A673 (cell line): ENCODE data around the gene IGFBP2. TPM values are rescaled to one million over a fixed set of nuclear protein-coding genes. Genes with fewer than 3 reads are reported as not detected.

Experiments
- BruUV-seq: library from RNA; stranded (reverse); fragments of 400-500 nt; replicated peaks from 2 replicates; lab custom pipeline; 2021; lab: Mats Ljungman, UMichigan
- CTCF ChIA-PET: fragments of 300-600 bp; sonication (Branson Sonifier 250); formaldehyde crosslinking; loops from one replicate; lab custom pipeline; 2022; ENCODE audit warnings: antibody characterized with exemption; lab: Charles Lee
- POLR2A ChIA-PET: fragments of 300-600 bp; sonication (Branson Sonifier 250); formaldehyde crosslinking; loops from one replicate; lab custom pipeline; 2022; ENCODE audit warnings: antibody characterized with exemption; ENCODE audit not compliant: low non-redundant PET; lab: Charles Lee
- DNase-seq: peaks from one replicate; pipeline ENCODE4 v3.0.0-alpha.2; 2015; ENCODE audit warnings: low spot score
- H3K27ac ChIP-seq: fragments of 200-600 bp; sonication (generic); 2 replicates; pipeline ENCODE4 v1.5.1; 2016; ENCODE audit warnings: mixed run types, low read depth, mild to moderate bottlenecking, mixed read lengths, antibody characterized with exemption, low read length; ENCODE audit not compliant: poor library complexity, severe bottlenecking
- H3K27me3 ChIP-seq: fragments of 200-600 bp; sonication (generic); replicated peaks from 2 replicates; pipeline ENCODE4 v1.6.1; 2017; ENCODE audit warnings: mixed run types, low read depth, mild to moderate bottlenecking, mixed read lengths, antibody characterized with exemption, low read length; ENCODE audit not compliant: insufficient read depth, poor library complexity
- H3K36me3 ChIP-seq: fragments of 200-600 bp; sonication (generic); 2 replicates; pipeline ENCODE4 v1.6.1; 2016; ENCODE audit warnings: mixed run types, mild to moderate bottlenecking, mixed read lengths, antibody characterized with exemption, low read length; ENCODE audit not compliant: insufficient read depth, poor library complexity, severe bottlenecking
- H3K4me1 ChIP-seq: fragments of 200-600 bp; sonication (generic); 2 replicates; pipeline ENCODE4 v1.6.1; 2017; ENCODE audit warnings: mixed run types, mild to moderate bottlenecking, mixed read lengths, antibody characterized with exemption, low read length; ENCODE audit not compliant: insufficient read depth, poor library complexity, severe bottlenecking
- H3K4me3 ChIP-seq: fragments of 200-600 bp; sonication (generic); 2 replicates; pipeline ENCODE4 v1.5.1; 2016; ENCODE audit warnings: low read depth, mixed run types, mild to moderate bottlenecking, mixed read lengths, low read length; ENCODE audit not compliant: poor library complexity, severe bottlenecking
- H3K9me3 ChIP-seq: fragments of 200-600 bp; sonication (generic); 2 replicates; pipeline ENCODE4 v1.6.1; 2016; ENCODE audit warnings: mixed run types, low read depth, mild to moderate bottlenecking, mixed read lengths, antibody characterized with exemption, low read length; ENCODE audit not compliant: poor library complexity, severe bottlenecking
- EZH2 ChIP-seq: fragments of 200-600 bp; sonication (generic); IDR thresholded peaks from 2 replicates; pipeline ENCODE4 v1.6.1; 2017; ENCODE audit warnings: borderline replicate concordance, low read depth, mild to moderate bottlenecking, mixed read lengths, antibody characterized with exemption, low read length; ENCODE audit not compliant: poor library complexity, severe bottlenecking
- intact Hi-C: fragments of 100-400 bp; cut with micrococcal nuclease; formaldehyde crosslinking; loops from one replicate; pipeline ENCODE4 v1.10.0; 2022; ENCODE audit not compliant: unreplicated experiment
- total RNA-seq: library from RNA; stranded (reverse); gene quantifications from 2 replicates; pipeline ENCODE4 v1.2.3, GENCODE V29; 2021
- TF ChIP-seq, protein P1 (sequence below): fragments of 300-800, 200-600 bp; sonication (generic); conservative IDR thresholded peaks from 2 replicates; pipeline ENCODE4 v1.5.1; 2017; ENCODE audit warnings: low read depth, mild to moderate bottlenecking, antibody characterized with exemption, low read length, moderate library complexity, mixed read lengths

Gene IGFBP2
- total RNA-seq, 1 experiment from 2014 or later: 614 TPM

GRCh38 chr2:216688731-216689340 lies 55.6 kb downstream of the IGFBP2 start:
- H3K4me3 ChIP-seq: no peak overlapping the region
- no peaks in the 10 kb centered on the region for H3K9me3 ChIP-seq
- H3K36me3 ChIP-seq: no peaks in the 10 kb centered on the region
- ChIA-PET CTCF (no interaction called here), POLR2A (interaction anchor here (0.6 kb wide), 1 partner anchor 198 kb away, joined by 15 read pairs; no protein-coding TSS in a partner anchor)
- no peak for TF ChIP-seq EZH2
- TF ChIP-seq, protein P1, sequence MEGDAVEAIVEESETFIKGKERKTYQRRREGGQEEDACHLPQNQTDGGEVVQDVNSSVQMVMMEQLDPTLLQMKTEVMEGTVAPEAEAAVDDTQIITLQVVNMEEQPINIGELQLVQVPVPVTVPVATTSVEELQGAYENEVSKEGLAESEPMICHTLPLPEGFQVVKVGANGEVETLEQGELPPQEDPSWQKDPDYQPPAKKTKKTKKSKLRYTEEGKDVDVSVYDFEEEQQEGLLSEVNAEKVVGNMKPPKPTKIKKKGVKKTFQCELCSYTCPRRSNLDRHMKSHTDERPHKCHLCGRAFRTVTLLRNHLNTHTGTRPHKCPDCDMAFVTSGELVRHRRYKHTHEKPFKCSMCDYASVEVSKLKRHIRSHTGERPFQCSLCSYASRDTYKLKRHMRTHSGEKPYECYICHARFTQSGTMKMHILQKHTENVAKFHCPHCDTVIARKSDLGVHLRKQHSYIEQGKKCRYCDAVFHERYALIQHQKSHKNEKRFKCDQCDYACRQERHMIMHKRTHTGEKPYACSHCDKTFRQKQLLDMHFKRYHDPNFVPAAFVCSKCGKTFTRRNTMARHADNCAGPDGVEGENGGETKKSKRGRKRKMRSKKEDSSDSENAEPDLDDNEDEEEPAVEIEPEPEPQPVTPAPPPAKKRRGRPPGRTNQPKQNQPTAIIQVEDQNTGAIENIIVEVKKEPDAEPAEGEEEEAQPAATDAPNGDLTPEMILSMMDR: no peak
- H3K4me1 ChIP-seq: peaks cover 17% of the 10 kb centered on the region
- H3K27me3 ChIP-seq: no peaks in the 10 kb centered on the region
- intact Hi-C loops: no loop called here
- no peak for DNase-seq
- H3K27ac ChIP-seq: no peak overlapping the region
- no TSS peak for BruUV-seq

DNA sequence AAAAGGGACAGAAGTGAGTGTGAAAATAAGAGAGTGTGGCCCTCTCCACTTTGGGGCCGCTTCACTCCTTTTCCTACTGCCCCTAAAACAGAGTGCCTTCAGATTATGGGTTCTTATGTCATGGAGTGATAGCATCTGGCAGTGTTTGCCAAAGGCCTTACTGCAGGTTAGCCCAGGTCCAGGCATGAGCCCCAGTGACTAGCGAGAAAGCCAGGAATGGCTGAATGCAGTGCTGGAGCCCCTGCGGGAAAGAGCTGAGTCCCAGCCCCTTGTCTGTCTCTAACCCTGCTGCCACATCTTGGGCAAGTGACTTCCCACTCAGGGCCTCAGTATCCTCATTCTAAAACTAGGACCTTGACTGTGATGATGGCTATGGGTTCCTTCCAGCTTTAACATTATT lies 56.2 kb downstream of the IGFBP2 start:
- no TSS peak for BruUV-seq
- TF ChIP-seq EZH2: no peak
- TF ChIP-seq, protein P1: no peak
- Histone ChIP-seq H3K27me3 (no peaks in the 10 kb centered on the region), H3K36me3 (no peaks in the 10 kb centered on the region), H3K4me3 (no peak overlapping the region), H3K27ac (no peak overlapping the region), H3K4me1 (peaks cover 19% of the 10 kb centered on the region), H3K9me3 (no peaks in the 10 kb centered on the region)
- no peak for DNase-seq
- ChIA-PET POLR2A (interaction anchor here (0.6 kb wide), 1 partner anchor 198 kb away, joined by 15 read pairs; no protein-coding TSS in a partner anchor), CTCF (no interaction called here)
- intact Hi-C loops: no loop called here

DNA sequence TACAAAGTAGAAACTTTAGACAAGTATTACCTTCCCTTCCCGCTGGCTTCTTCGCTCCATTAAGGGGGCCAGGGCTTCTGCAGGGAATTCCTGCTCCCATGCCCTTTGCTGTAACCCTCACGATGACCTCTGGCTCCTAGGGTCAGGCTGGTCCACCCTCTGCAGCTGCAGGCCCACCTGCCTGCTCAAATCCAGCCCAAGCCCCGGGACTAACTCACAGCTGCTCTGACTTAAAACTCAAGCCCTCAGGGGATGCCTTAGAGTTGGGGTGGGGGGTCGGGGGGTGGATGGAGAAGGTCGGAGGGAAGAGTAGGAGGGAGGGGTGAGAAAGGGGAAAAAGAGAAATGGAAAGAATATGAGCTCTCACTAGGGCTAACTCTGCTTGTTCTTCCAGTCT lies 57.2 kb downstream of the IGFBP2 start:
- Histone ChIP-seq H3K4me1 (peaks cover 29% of the 10 kb centered on the region), H3K4me3 (no peak overlapping the region), H3K36me3 (no peaks in the 10 kb centered on the region), H3K27ac (no peak overlapping the region), H3K9me3 (no peaks in the 10 kb centered on the region), H3K27me3 (no peaks in the 10 kb centered on the region)
- no TSS peak for BruUV-seq
- CTCF ChIA-PET: no interaction called here
- intact Hi-C loops: loop anchor here (5.0 to 10.0 kb wide), 2 partner anchors 274 to 637 kb away; no protein-coding TSS in a partner anchor
- DNase-seq: no peak
- POLR2A ChIA-PET: no interaction called here
- TF ChIP-seq, protein P1: no peak
- TF ChIP-seq EZH2: no peak
